CD4-positive, alpha-beta T cell (primary cell): ENCODE data around the gene OSM. TPM values are rescaled to one million over a fixed set of nuclear protein-coding genes. Genes with fewer than 3 reads are reported as not detected.

ENCODE experiments used
- ATAC-seq: fragments of 200-7000 bp; cut with Tn5 transposase; one replicate; pipeline ENCODE4 v1.10.0; 2022; ENCODE audit warnings: mild to moderate bottlenecking; ENCODE audit not compliant: poor library complexity
- CTCF ChIA-PET: fragments of 350-600 bp; sonication (Branson Sonifier 250); formaldehyde crosslinking; loops from one replicate; lab custom pipeline; 2021; ENCODE audit warnings: antibody characterized with exemption, inconsistent platforms; lab: Charles Lee
- POLR2A ChIA-PET: fragments of 350-600 bp; sonication (Branson Sonifier 250); formaldehyde crosslinking; loops from one replicate; lab custom pipeline; 2021; ENCODE audit warnings: antibody characterized with exemption, inconsistent platforms; lab: Charles Lee
- DNase-seq, 14 experiments: peaks; one replicate each; pipeline ENCODE4 v3.0.0-alpha.2; 2013 to 2020; ENCODE audit warnings: mixed read lengths in 2 of 14
- H3K27ac ChIP-seq, 2 donors: one replicate each; pipeline versions ENCODE4 v1.5.1 to v1.7.0; 2013; ENCODE audit warnings: low read length in 2 of 2, low read depth in 1 of 2, mild to moderate bottlenecking in 1 of 2
- H3K27me3 ChIP-seq, 2 experiments: 1 replicate in 1 of 2; 2 replicates in 1 of 2; pipeline versions ENCODE4 v1.6.1 to v1.7.0; 2013; ENCODE audit warnings: low read length in 2 of 2, control low read depth in 1 of 2, mild to moderate bottlenecking in 1 of 2, moderate library complexity in 1 of 2; ENCODE audit not compliant: insufficient read depth in 2 of 2, control insufficient read depth in 1 of 2
- H3K36me3 ChIP-seq: one replicate; pipeline ENCODE4 v1.6.1; 2013; ENCODE audit warnings: low read length, control low read depth; ENCODE audit not compliant: insufficient read depth
- H3K4me1 ChIP-seq: one replicate; pipeline ENCODE4 v1.6.1; 2013; ENCODE audit warnings: low read length, control low read depth; ENCODE audit not compliant: insufficient read depth
- H3K4me3 ChIP-seq: one replicate; pipeline ENCODE4 v1.5.1; 2013; ENCODE audit warnings: mild to moderate bottlenecking, low read length, moderate library complexity
- H3K9me3 ChIP-seq, 2 experiments: 1 replicate in 1 of 2; 2 replicates in 1 of 2; pipeline versions ENCODE4 v1.6.1 to v1.7.0; 2013; ENCODE audit warnings: low read length in 2 of 2, mild to moderate bottlenecking in 2 of 2, control low read depth in 1 of 2, moderate library complexity in 1 of 2; ENCODE audit not compliant: control insufficient read depth in 1 of 2, insufficient read depth in 1 of 2
- H3K27ac Mint-ChIP-seq: one replicate; pipeline ENCODE4 v1.8.0; 2020; ENCODE audit warnings: mixed read lengths
- H3K27me3 Mint-ChIP-seq: one replicate; pipeline ENCODE4 v1.8.0; 2021; ENCODE audit warnings: mixed read lengths
- H3K36me3 Mint-ChIP-seq: one replicate; pipeline ENCODE4 v1.8.0; 2021; ENCODE audit warnings: low read depth, mixed read lengths
- H3K4me1 Mint-ChIP-seq: one replicate; pipeline ENCODE4 v1.8.0; 2021; ENCODE audit warnings: low read depth, mixed read lengths
- H3K4me3 Mint-ChIP-seq: one replicate; pipeline ENCODE4 v1.8.0; 2020; ENCODE audit warnings: mild to moderate bottlenecking, mixed read lengths
- H3K9me3 Mint-ChIP-seq: one replicate; pipeline ENCODE4 v1.8.0; 2020; ENCODE audit warnings: mixed read lengths
- intact Hi-C, 2 experiments: fragments of 100-400 bp; cut with DNase I in 1 of 2; cut with micrococcal nuclease in 1 of 2; formaldehyde crosslinking; loops; one replicate each; pipeline versions ENCODE4 v1.15.1 to v1.9.0; 2023 to 2025; cut with DNase I, micrococcal nuclease
- total RNA-seq, 174 experiments: library from RNA in 2 of 174; stranded (reverse) in 2 of 174; gene quantifications; one replicate each; pipeline ENCODE4 v1.2.3 and lab custom pipeline; 2021 to 2026
- TF ChIP-seq, protein P1 (sequence below): fragments of 200-600 bp; IDR thresholded peaks from one replicate; pipeline ENCODE4 v1.8.0; 2022; ENCODE audit warnings: antibody characterized with exemption, mild to moderate bottlenecking

Gene OSM
- total RNA-seq, 2 experiments from 2014 or later = 13.9 to 16.7 TPM

DNA sequence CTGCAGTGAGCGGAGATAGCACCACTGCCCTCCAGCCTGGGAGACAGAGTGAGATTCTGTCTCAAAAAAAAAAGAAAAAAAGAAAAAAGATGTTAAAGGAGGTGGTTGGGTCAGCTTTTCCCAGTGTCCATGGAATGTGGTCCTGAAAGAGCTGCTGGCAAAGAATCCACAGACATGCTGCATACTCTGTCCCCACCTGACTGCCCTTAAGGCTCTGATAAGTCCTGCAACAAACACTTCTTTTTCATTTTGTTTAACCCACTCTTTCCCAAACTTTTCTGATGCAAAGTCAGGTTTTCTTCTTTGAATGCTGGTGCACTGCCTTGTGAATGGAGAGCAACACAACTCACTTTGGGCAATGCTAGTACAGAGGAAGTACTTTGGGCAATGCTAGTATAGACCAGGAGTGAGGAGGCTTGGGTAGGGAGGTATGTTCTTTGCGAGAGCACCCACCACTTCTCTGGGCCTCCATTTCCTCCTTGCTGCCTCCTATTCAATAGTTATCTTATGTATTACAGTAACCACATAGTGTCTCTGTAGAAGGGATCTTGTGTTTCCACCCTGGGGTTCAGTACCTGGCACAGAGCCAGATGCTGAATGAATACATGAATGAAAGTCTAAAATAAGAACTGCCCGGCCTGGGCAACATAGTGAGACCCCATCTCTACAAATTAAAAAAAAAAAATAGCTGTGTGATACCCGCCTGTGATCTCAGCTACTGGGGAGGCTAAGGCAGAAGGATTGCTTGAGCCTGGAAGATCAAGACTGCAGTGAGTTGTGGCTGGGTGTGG lies 39.0 kb downstream of the OSM start:
- Histone ChIP-seq H3K4me1 (peaks cover 48% of the 10 kb centered on the region), H3K27me3 (no peaks in the 10 kb centered on the region), H3K9me3 (no peaks in the 10 kb centered on the region), H3K4me3 (no peak overlapping the region), H3K36me3 (no peaks in the 10 kb centered on the region), H3K27ac (no peak overlapping the region)
- DNase-seq (no peak), ATAC-seq (no peak)
- Mint-ChIP-seq H3K27ac (peak overlapping the region; percentile 55), H3K27me3 (no peaks in the 10 kb centered on the region), H3K9me3 (no peaks in the 10 kb centered on the region), H3K4me1 (peaks cover 42% of the 10 kb centered on the region), H3K4me3 (no peak overlapping the region), H3K36me3 (no peaks in the 10 kb centered on the region)
- intact Hi-C loops = no loop called here
- TF ChIP-seq, protein P1, sequence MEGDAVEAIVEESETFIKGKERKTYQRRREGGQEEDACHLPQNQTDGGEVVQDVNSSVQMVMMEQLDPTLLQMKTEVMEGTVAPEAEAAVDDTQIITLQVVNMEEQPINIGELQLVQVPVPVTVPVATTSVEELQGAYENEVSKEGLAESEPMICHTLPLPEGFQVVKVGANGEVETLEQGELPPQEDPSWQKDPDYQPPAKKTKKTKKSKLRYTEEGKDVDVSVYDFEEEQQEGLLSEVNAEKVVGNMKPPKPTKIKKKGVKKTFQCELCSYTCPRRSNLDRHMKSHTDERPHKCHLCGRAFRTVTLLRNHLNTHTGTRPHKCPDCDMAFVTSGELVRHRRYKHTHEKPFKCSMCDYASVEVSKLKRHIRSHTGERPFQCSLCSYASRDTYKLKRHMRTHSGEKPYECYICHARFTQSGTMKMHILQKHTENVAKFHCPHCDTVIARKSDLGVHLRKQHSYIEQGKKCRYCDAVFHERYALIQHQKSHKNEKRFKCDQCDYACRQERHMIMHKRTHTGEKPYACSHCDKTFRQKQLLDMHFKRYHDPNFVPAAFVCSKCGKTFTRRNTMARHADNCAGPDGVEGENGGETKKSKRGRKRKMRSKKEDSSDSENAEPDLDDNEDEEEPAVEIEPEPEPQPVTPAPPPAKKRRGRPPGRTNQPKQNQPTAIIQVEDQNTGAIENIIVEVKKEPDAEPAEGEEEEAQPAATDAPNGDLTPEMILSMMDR = no peak
- CTCF ChIA-PET = no interaction called here
- POLR2A ChIA-PET = no interaction called here

DNA sequence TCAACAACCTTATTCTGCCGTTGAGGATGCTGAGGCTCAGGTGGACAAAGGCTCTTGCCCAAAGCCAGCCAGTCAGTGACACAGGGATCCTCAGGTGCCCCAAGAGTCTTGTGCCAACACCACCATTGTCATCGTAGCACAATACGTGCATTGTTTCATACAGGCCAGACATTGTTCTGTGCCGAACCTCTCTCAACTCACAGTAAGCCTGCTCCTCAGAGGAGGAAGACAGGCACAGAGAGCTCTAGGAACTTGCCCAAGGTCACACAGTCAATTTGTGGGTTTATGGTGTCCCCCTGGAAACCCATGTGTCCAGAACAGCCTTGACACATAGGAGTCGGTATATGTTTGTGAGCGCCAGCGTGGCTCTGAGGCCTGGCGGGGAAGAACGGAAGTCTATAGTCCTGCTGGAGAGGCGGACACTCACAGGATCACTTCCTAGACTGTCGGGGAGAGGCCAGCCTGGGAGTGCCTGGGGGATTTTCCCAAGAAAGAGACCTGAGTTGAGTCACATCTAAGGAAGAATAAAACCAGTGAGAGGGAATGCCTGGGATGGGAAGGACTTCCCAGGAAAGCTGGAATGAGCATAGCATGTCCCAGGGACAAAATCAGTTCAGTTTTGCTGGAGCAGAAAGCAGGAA lies 40.3 kb downstream of the OSM start:
- no peak overlapping the region for H3K4me3 ChIP-seq
- TF ChIP-seq, protein P1 = no peak
- ATAC-seq = no peak
- Mint-ChIP-seq H3K27me3 (no peaks in the 10 kb centered on the region), H3K4me3 (no peak overlapping the region), H3K27ac (no peak overlapping the region), H3K9me3 (no peaks in the 10 kb centered on the region), H3K4me1 (peaks cover 55% of the 10 kb centered on the region), H3K36me3 (no peaks in the 10 kb centered on the region)
- no peak for DNase-seq
- POLR2A ChIA-PET = no interaction called here
- H3K36me3 ChIP-seq = no peaks in the 10 kb centered on the region
- H3K4me1 ChIP-seq = peaks cover 62% of the 10 kb centered on the region
- H3K9me3 ChIP-seq = no peaks in the 10 kb centered on the region
- H3K27me3 ChIP-seq = no peaks in the 10 kb centered on the region
- CTCF ChIA-PET = no interaction called here
- intact Hi-C loops = no loop called here
- H3K27ac ChIP-seq = no peak overlapping the region

DNA sequence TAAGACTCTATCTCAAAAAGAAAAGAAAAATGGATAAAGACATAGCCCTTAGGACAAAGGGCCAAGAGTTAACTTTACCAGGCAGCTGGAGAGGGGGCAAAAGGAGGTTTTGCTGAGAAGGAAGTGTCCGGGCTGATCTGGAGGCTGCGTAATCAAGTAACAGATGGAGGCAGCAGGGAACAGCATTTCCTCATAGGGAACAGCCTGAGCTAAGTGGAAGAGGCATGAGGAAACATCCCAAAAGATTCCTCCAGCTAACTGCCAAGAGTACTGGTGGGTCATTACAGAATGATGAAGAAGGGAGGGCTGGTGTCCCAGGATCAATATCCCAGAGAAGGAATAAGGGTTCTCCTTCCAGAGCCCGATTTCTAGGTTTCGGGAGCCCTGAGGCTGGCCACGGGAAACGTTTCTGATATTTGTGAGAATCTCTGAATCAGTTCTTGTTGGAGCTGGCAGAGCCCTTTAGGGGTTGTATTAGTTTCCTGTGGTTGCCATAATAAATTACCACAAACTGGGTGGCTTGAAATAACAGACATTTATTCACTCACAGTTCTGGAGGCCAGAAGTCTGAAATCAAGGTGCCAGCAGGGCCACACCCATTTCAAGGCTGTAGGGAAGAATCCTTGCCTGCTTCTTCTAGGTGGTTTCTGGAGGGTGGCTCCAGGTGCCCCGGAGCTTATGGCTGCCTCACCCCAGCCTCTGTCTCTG lies 41.3 kb downstream of the OSM start:
- peak overlapping the region; percentile 29 for H3K27ac Mint-ChIP-seq
- intact Hi-C loops = no loop called here
- no peak overlapping the region for H3K4me3 ChIP-seq
- no peaks in the 10 kb centered on the region for H3K9me3 Mint-ChIP-seq
- POLR2A ChIA-PET = no interaction called here
- H3K4me3 Mint-ChIP-seq = no peak overlapping the region
- H3K27me3 Mint-ChIP-seq = no peaks in the 10 kb centered on the region
- H3K36me3 Mint-ChIP-seq = no peaks in the 10 kb centered on the region
- TF ChIP-seq, protein P1 = no peak
- DNase-seq (no peak), ATAC-seq (no peak)
- H3K27ac ChIP-seq = no peak overlapping the region
- peaks cover 65% of the 10 kb centered on the region for H3K4me1 Mint-ChIP-seq
- H3K9me3 ChIP-seq = no peaks in the 10 kb centered on the region
- no peaks in the 10 kb centered on the region for H3K36me3 ChIP-seq
- peaks cover 71% of the 10 kb centered on the region for H3K4me1 ChIP-seq
- CTCF ChIA-PET = no interaction called here
- no peaks in the 10 kb centered on the region for H3K27me3 ChIP-seq
